ENCODE data around the gene EPHB2.

DNA sequence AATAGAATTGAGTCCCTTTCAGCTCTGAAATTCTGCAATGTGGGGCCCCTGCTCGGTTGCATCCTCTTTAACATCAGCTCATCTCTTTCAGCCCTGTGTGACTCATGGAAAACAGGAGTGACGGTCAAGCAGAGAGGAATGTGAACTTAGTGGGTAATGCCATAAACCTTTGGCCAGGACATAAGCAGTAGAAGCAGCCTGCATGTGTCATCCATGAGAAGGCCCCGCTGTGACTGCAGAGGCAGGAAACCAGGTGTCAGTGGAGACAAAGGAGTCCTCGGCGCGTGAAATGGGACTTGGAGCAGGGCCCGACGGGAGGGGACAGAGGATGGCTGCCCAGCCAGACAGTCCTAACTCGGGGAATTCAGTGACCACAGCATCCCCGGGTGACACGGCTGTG is 21.1 kb upstream of the EPHB2 start:
- TF ChIP-seq POLR2AphosphoS5 (IDR thresholded peaks at IDR 0.05; ENCODE audit: low read depth, low read length) (no peak), POLR2A (IDR thresholded peaks at IDR 0.05; ENCODE audit: low read depth, low read length) (no peak), POU2F2 (IDR thresholded peaks at IDR 0.05; ENCODE audit: low read depth, low read length) (no peak), SPI1 (IDR thresholded peaks at IDR 0.05; ENCODE audit: low read depth, low read length) (no peak), PAX5 (IDR thresholded peaks at IDR 0.05; ENCODE audit: insufficient read depth, low read length, severe bottlenecking) (no peak)
